ENCODE measurements around the gene RNFT2.

- TF ChIP-seq, protein P1, sequence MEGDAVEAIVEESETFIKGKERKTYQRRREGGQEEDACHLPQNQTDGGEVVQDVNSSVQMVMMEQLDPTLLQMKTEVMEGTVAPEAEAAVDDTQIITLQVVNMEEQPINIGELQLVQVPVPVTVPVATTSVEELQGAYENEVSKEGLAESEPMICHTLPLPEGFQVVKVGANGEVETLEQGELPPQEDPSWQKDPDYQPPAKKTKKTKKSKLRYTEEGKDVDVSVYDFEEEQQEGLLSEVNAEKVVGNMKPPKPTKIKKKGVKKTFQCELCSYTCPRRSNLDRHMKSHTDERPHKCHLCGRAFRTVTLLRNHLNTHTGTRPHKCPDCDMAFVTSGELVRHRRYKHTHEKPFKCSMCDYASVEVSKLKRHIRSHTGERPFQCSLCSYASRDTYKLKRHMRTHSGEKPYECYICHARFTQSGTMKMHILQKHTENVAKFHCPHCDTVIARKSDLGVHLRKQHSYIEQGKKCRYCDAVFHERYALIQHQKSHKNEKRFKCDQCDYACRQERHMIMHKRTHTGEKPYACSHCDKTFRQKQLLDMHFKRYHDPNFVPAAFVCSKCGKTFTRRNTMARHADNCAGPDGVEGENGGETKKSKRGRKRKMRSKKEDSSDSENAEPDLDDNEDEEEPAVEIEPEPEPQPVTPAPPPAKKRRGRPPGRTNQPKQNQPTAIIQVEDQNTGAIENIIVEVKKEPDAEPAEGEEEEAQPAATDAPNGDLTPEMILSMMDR (conservative IDR thresholded peaks at IDR 0.05 in 1 of 2, IDR thresholded peaks at IDR 0.05 in 1 of 2; ENCODE audit: extremely low read depth in 1 of 2, insufficient read depth in 1 of 2, low read depth in 1 of 2, low read length in 2 of 2): no peak
- TF ChIP-seq EZH2 (IDR thresholded peaks at IDR 0.05; ENCODE audit: borderline replicate concordance, low read length): no peak
Measured at GRCh38 chr12:116812238-116812637, 74.1 kb downstream of the RNFT2 start.
